ENCODE measurements around the gene FBXW7. TPM values are rescaled to one million over a fixed set of nuclear protein-coding genes. Genes with fewer than 3 reads are reported as not detected.

The FBXW7 gene
- total and polyA plus RNA-seq, 2 donors (not counting 1 experiment from before 2014, with no cell fraction given) = 23.0 to 125 TPM

DNA sequence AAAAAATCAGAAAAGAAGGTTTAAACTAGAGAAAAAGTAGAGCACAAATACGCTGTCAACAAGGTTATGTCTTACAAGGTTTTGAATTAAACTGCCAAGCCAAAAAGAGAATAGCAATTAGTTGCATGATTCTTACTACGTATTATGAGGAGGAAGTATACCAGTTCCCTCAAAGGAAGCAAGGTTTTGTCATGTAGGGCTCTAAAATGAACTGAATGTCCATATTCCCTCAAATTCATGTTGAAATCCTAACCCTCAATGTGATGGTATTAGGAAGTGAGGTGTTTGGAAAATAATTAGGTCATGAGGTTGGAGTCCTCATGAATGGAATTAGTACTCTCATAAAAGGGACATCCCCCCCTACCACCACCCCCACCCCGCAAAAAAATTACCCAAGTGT is 201.0 kb downstream of the FBXW7 start:
- Histone ChIP-seq H3K4me3 (ENCODE audit: control extremely low read depth in 1 of 5, extremely low read depth in 1 of 5, insufficient read depth in 1 of 5, low read depth in 2 of 5, low read length in 4 of 5) (no peak overlapping the region), H3K4me2 (replicated peaks; ENCODE audit: low read depth, low read length, poor library complexity, severe bottlenecking) (no peak overlapping the region), H3K27ac (ENCODE audit: low read length in 2 of 2) (no peak overlapping the region), H3K79me2 (ENCODE audit: control insufficient read depth, insufficient read depth, low read length) (no peaks in the 10 kb centered on the region), H2AFZ (ENCODE audit: insufficient read depth, low read depth, low read length, poor library complexity, severe bottlenecking) (no peak overlapping the region), H3K9ac (ENCODE audit: low read length) (no peak overlapping the region), H3K9me3 (ENCODE audit: control extremely low read depth in 1 of 3, control insufficient read depth in 2 of 3, insufficient read depth in 1 of 3, low read length in 2 of 3) (no peaks in the 10 kb centered on the region), H3K27me3 (replicated peaks in 1 of 4; ENCODE audit: control extremely low read depth in 1 of 4, control insufficient read depth in 3 of 4, insufficient read depth in 4 of 4, low read length in 3 of 4) (no peaks in the 10 kb centered on the region), H3K36me3 (replicated peaks in 1 of 2; ENCODE audit: control extremely low read depth in 1 of 2, control insufficient read depth in 1 of 2, extremely low read depth in 1 of 2, insufficient read depth in 2 of 2, low read length in 1 of 2) (peaks cover 5 to 15% of the 10 kb centered on the region in 2 experiments), H4K20me1 (ENCODE audit: control insufficient read depth, insufficient read depth, low read length, poor library complexity, severe bottlenecking) (no peaks in the 10 kb centered on the region), H3K4me1 (ENCODE audit: control insufficient read depth in 2 of 2, insufficient read depth in 2 of 2, low read length in 2 of 2) (no peaks in the 10 kb centered on the region)
- Mint-ChIP-seq H3K4me1 (no peaks in the 10 kb centered on the region), H3K27ac (no peak overlapping the region), H3K4me3 (no peak overlapping the region), H3K27me3 (no peaks in the 10 kb centered on the region), H3K9me3 (ENCODE audit: insufficient read depth) (no peaks in the 10 kb centered on the region)
- ChIA-PET POLR2A (interaction anchor here (0.7 kb wide), 1 partner anchor 336 kb away, joined by 7 read pairs; no protein-coding TSS in a partner anchor), CTCF (interaction anchor here (0.6 kb wide), 1 partner anchor 1322 kb away, joined by 3 read pairs; no protein-coding TSS in a partner anchor)
- no CpG with 5 or more reads among the region's 3 CpGs for WGBS (ENCODE audit: insufficient coverage)
- intact Hi-C loops (cut with micrococcal nuclease) = no loop called here
- no peak for DNase-seq
- no peak for TF ChIP-seq EZH2 (IDR thresholded peaks at IDR 0.05; ENCODE audit: borderline replicate concordance, insufficient read depth, low read depth, low read length, poor library complexity, severe bottlenecking)
- ATAC-seq (ENCODE audit: low read depth) = no peak

DNA sequence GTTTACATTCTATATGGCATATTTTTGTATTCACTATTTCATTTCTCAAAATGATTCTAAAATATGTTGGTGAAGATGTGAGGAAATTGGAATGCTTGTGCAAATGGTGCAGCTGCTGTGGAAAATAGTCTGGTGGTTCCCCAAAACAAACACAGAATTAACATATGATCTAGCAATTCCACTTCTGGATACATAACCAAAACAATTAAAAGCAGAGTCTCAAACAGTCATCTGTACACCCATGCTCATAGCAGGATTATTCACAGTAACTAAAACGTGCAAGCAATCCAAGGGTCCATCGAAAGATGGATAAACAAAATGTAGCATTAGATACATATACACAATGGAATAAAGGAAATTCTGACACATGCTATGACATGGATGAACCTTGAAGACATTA is 204.8 kb downstream of the FBXW7 start:
- Histone ChIP-seq H3K4me3 (ENCODE audit: control extremely low read depth in 1 of 5, extremely low read depth in 1 of 5, insufficient read depth in 1 of 5, low read depth in 2 of 5, low read length in 4 of 5) (no peak overlapping the region), H3K27me3 (replicated peaks in 1 of 4; ENCODE audit: control extremely low read depth in 1 of 4, control insufficient read depth in 3 of 4, insufficient read depth in 4 of 4, low read length in 3 of 4) (no peaks in the 10 kb centered on the region), H3K27ac (ENCODE audit: low read length in 2 of 2) (no peak overlapping the region), H2AFZ (ENCODE audit: insufficient read depth, low read depth, low read length, poor library complexity, severe bottlenecking) (no peak overlapping the region), H3K4me2 (replicated peaks; ENCODE audit: low read depth, low read length, poor library complexity, severe bottlenecking) (no peak overlapping the region), H3K36me3 (replicated peaks in 1 of 2; ENCODE audit: control extremely low read depth in 1 of 2, control insufficient read depth in 1 of 2, extremely low read depth in 1 of 2, insufficient read depth in 2 of 2, low read length in 1 of 2) (peaks cover 5 to 16% of the 10 kb centered on the region in 2 experiments), H3K4me1 (ENCODE audit: control insufficient read depth in 2 of 2, insufficient read depth in 2 of 2, low read length in 2 of 2) (no peaks in the 10 kb centered on the region), H4K20me1 (ENCODE audit: control insufficient read depth, insufficient read depth, low read length, poor library complexity, severe bottlenecking) (no peaks in the 10 kb centered on the region), H3K79me2 (ENCODE audit: control insufficient read depth, insufficient read depth, low read length) (no peaks in the 10 kb centered on the region), H3K9ac (ENCODE audit: low read length) (no peak overlapping the region), H3K9me3 (ENCODE audit: control extremely low read depth in 1 of 3, control insufficient read depth in 2 of 3, insufficient read depth in 1 of 3, low read length in 2 of 3) (no peaks in the 10 kb centered on the region)
- DNase-seq (no peak), ATAC-seq (ENCODE audit: low read depth) (no peak)
- Mint-ChIP-seq H3K27me3 (no peaks in the 10 kb centered on the region), H3K9me3 (ENCODE audit: insufficient read depth) (no peaks in the 10 kb centered on the region), H3K4me3 (no peak overlapping the region), H3K27ac (no peak overlapping the region), H3K4me1 (no peaks in the 10 kb centered on the region)
- intact Hi-C loops (cut with micrococcal nuclease) = no loop called here
- ChIA-PET POLR2A (no interaction called here), CTCF (no interaction called here)
- no CpG with 5 or more reads among the region's 2 CpGs for WGBS (ENCODE audit: insufficient coverage)
- TF ChIP-seq EZH2 (IDR thresholded peaks at IDR 0.05; ENCODE audit: borderline replicate concordance, insufficient read depth, low read depth, low read length, poor library complexity, severe bottlenecking) = no peak
- TF ChIP-seq, protein P1, sequence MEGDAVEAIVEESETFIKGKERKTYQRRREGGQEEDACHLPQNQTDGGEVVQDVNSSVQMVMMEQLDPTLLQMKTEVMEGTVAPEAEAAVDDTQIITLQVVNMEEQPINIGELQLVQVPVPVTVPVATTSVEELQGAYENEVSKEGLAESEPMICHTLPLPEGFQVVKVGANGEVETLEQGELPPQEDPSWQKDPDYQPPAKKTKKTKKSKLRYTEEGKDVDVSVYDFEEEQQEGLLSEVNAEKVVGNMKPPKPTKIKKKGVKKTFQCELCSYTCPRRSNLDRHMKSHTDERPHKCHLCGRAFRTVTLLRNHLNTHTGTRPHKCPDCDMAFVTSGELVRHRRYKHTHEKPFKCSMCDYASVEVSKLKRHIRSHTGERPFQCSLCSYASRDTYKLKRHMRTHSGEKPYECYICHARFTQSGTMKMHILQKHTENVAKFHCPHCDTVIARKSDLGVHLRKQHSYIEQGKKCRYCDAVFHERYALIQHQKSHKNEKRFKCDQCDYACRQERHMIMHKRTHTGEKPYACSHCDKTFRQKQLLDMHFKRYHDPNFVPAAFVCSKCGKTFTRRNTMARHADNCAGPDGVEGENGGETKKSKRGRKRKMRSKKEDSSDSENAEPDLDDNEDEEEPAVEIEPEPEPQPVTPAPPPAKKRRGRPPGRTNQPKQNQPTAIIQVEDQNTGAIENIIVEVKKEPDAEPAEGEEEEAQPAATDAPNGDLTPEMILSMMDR (IDR thresholded peaks at IDR 0.05) = no peak
